H9 (cell line): ENCODE data around the gene NOTCH1. TPM values are rescaled to one million over a fixed set of nuclear protein-coding genes. Genes with fewer than 3 reads are reported as not detected.

Experiments
- DNase-seq: peaks from one replicate; pipeline ENCODE4 v3.0.0-alpha.2; 2017
- H2AFZ ChIP-seq: one replicate; pipeline ENCODE4 v1.6.1; 2013; ENCODE audit warnings: mild to moderate bottlenecking, low read length, control low read depth, moderate library complexity
- H2AK5ac ChIP-seq: 2 replicates; pipeline ENCODE4 v1.6.1; 2013; ENCODE audit warnings: low read length, control low read depth, mixed read lengths; ENCODE audit not compliant: insufficient read length
- H2BK120ac ChIP-seq: one replicate; pipeline ENCODE4 v1.6.1; 2013; ENCODE audit warnings: low read depth, mild to moderate bottlenecking, low read length, control low read depth, inconsistent platforms; ENCODE audit not compliant: poor library complexity, severe bottlenecking
- H2BK12ac ChIP-seq: 2 replicates; pipeline ENCODE4 v1.6.1; 2013; ENCODE audit warnings: low read length, control low read depth, mixed read lengths, low read depth; ENCODE audit not compliant: insufficient read length
- H2BK15ac ChIP-seq: 2 replicates; pipeline ENCODE4 v1.6.1; 2013; ENCODE audit warnings: low read depth, low read length, control low read depth
- H2BK20ac ChIP-seq: one replicate; pipeline ENCODE4 v1.6.1; 2013; ENCODE audit warnings: low read depth, mild to moderate bottlenecking, low read length, control low read depth, inconsistent platforms; ENCODE audit not compliant: poor library complexity, severe bottlenecking
- H2BK5ac ChIP-seq: 2 replicates; pipeline ENCODE4 v1.6.1; 2013; ENCODE audit warnings: low read length, control low read depth, mixed read lengths; ENCODE audit not compliant: insufficient read length
- H3K14ac ChIP-seq: 2 replicates; pipeline ENCODE4 v1.6.1; 2013; ENCODE audit warnings: low read length, control low read depth; ENCODE audit not compliant: insufficient read depth
- H3K18ac ChIP-seq: 2 replicates; pipeline ENCODE4 v1.6.1; 2013; ENCODE audit warnings: low read depth, mild to moderate bottlenecking, mixed read lengths, low read length, control low read depth; ENCODE audit not compliant: insufficient read length
- H3K23ac ChIP-seq: 2 replicates; pipeline ENCODE4 v1.6.1; 2013; ENCODE audit warnings: low read length, control low read depth, mixed read lengths, low read depth; ENCODE audit not compliant: insufficient read length
- H3K23me2 ChIP-seq: 2 replicates; pipeline ENCODE4 v1.6.1; 2013; ENCODE audit warnings: low read depth, mild to moderate bottlenecking, mixed read lengths, low read length, control low read depth; ENCODE audit not compliant: insufficient read length, poor library complexity, severe bottlenecking
- H3K27ac ChIP-seq: 2 replicates; pipeline ENCODE4 v1.5.1; 2013; ENCODE audit warnings: low read length, control low read depth, mixed read lengths, low read depth; ENCODE audit not compliant: insufficient read length
- H3K27me3 ChIP-seq: 2 replicates; pipeline ENCODE4 v1.6.1; 2013; ENCODE audit warnings: low read length, control low read depth, inconsistent platforms; ENCODE audit not compliant: insufficient read depth
- H3K4ac ChIP-seq: 2 replicates; pipeline ENCODE4 v1.6.1; 2013; ENCODE audit warnings: low read depth, mild to moderate bottlenecking, control low read depth, inconsistent platforms, low read length, moderate library complexity
- H3K4me1 ChIP-seq: 2 replicates; pipeline ENCODE4 v1.6.1; 2013; ENCODE audit warnings: low read length, control low read depth, inconsistent platforms; ENCODE audit not compliant: insufficient read depth
- H3K4me2 ChIP-seq: 2 replicates; pipeline ENCODE4 v1.6.1; 2013; ENCODE audit warnings: low read length, control low read depth, mixed read lengths; ENCODE audit not compliant: insufficient read length, insufficient read depth
- H3K56ac ChIP-seq: 2 replicates; pipeline ENCODE4 v1.6.1; 2013; ENCODE audit warnings: low read depth, mild to moderate bottlenecking, mixed read lengths, low read length, control low read depth; ENCODE audit not compliant: insufficient read length
- H3K79me1 ChIP-seq: 2 replicates; pipeline ENCODE4 v1.6.1; 2013; ENCODE audit warnings: low read depth, mild to moderate bottlenecking, moderate library complexity, low read length, control low read depth, inconsistent platforms; ENCODE audit not compliant: insufficient read depth, poor library complexity, severe bottlenecking
- H3K79me2 ChIP-seq: 2 replicates; pipeline ENCODE4 v1.6.1; 2013; ENCODE audit warnings: low read length, control low read depth, inconsistent platforms; ENCODE audit not compliant: insufficient read depth
- H3K9ac ChIP-seq: 2 replicates; pipeline ENCODE4 v1.6.1; 2013; ENCODE audit warnings: low read length, control low read depth, mixed read lengths; ENCODE audit not compliant: insufficient read length; ENCODE audit errors: extremely low read depth
- H3K9me3 ChIP-seq: one replicate; pipeline ENCODE4 v1.6.1; 2013; ENCODE audit warnings: low read depth, low read length, inconsistent platforms; ENCODE audit not compliant: control insufficient read depth
- H3T11ph ChIP-seq: one replicate; pipeline ENCODE4 v1.6.1; 2013; ENCODE audit warnings: mild to moderate bottlenecking, low read length, control low read depth, inconsistent platforms
- H4K20me1 ChIP-seq: one replicate; pipeline ENCODE4 v1.6.1; 2013; ENCODE audit not compliant: control insufficient read depth, insufficient read length, insufficient read depth
- H4K5ac ChIP-seq: 2 replicates; pipeline ENCODE4 v1.6.1; 2013; ENCODE audit warnings: low read depth, mild to moderate bottlenecking, mixed read lengths, low read length, control low read depth; ENCODE audit not compliant: insufficient read length
- H4K8ac ChIP-seq: replicated peaks from 2 replicates; pipeline ENCODE4 v1.6.1; 2013; ENCODE audit warnings: low read length, control low read depth, mixed read lengths, low read depth; ENCODE audit not compliant: insufficient read length
- H4K91ac ChIP-seq: 2 replicates; pipeline ENCODE4 v1.6.1; 2013; ENCODE audit warnings: low read depth, mild to moderate bottlenecking, moderate library complexity, mixed read lengths, low read length, control low read depth; ENCODE audit not compliant: insufficient read length
- H3K27ac Mint-ChIP-seq, 3 experiments: 2 replicates in 2 of 3; 3 replicates in 1 of 3; pipeline ENCODE4 v1.8.0; 2020 to 2021; ENCODE audit warnings: mixed read lengths in 3 of 3, mild to moderate bottlenecking in 1 of 3, moderate library complexity in 1 of 3
- H3K27me3 Mint-ChIP-seq: 2 replicates; pipeline ENCODE4 v1.8.0; 2021; ENCODE audit warnings: low read depth, mild to moderate bottlenecking, moderate library complexity, mixed read lengths
- H3K36me3 Mint-ChIP-seq, 3 experiments: 2 replicates in 2 of 3; 3 replicates in 1 of 3; pipeline ENCODE4 v1.8.0; 2020 to 2021; ENCODE audit warnings: low read depth in 3 of 3, mixed read lengths in 3 of 3; ENCODE audit not compliant: insufficient read depth in 1 of 3
- H3K4me1 Mint-ChIP-seq, 2 experiments: 2 replicates each; pipeline ENCODE4 v1.8.0; 2020; ENCODE audit warnings: mixed read lengths in 2 of 2
- H3K4me3 Mint-ChIP-seq, 2 experiments: 2 replicates in 1 of 2; 3 replicates in 1 of 2; pipeline ENCODE4 v1.8.0; 2020 to 2021; ENCODE audit warnings: mild to moderate bottlenecking in 2 of 2, mixed read lengths in 2 of 2, moderate library complexity in 1 of 2
- H3K9me3 Mint-ChIP-seq, 2 experiments: 2 replicates in 1 of 2; 3 replicates in 1 of 2; pipeline ENCODE4 v1.8.0; 2020; ENCODE audit warnings: mild to moderate bottlenecking in 2 of 2, mixed read lengths in 2 of 2, moderate library complexity in 1 of 2
- CTCF ChIP-seq: fragments of 200-600 bp; sonication (generic); conservative IDR thresholded peaks from 3 replicates; pipeline ENCODE4 v1.8.0; 2021; ENCODE audit warnings: antibody characterized with exemption, mild to moderate bottlenecking
- WGBS: extraction: QIAGEN DNeasy Blood & Tissue Kit; methylation state at CpG from one replicate; pipeline ENCODE4 v1.1.7; 2013; ENCODE audit warnings: missing lambda C conversion rate, low lambda C conversion rate, mixed read lengths; ENCODE audit not compliant: insufficient read length; ENCODE audit errors: extremely low coverage; 5-methylcytosine and 5-hydroxymethylcytosine counted together
- total RNA-seq: library from RNA; stranded (reverse); gene quantifications from 2 replicates; pipeline ENCODE4 v1.2.1, GENCODE V29; 2021

Gene NOTCH1
- total RNA-seq, 1 experiment from 2014 or later: 71.6 TPM

- no CpG with 5 or more reads among the region's 21 CpGs for WGBS
- Histone ChIP-seq H2BK120ac (no peak overlapping the region), H3T11ph (no peak overlapping the region), H3K27me3 (no peaks in the 10 kb centered on the region), H4K5ac (no peak overlapping the region), H3K9me3 (no peaks in the 10 kb centered on the region), H3K4ac (no peak overlapping the region), H4K20me1 (no peaks in the 10 kb centered on the region), H3K18ac (no peak overlapping the region), H3K23ac (no peak overlapping the region), H3K23me2 (peaks cover 3% of the 10 kb centered on the region), H2AK5ac (no peak overlapping the region), H3K79me2 (no peaks in the 10 kb centered on the region), H3K27ac (no peak overlapping the region), H3K9ac (no peak overlapping the region), H3K14ac (no peak overlapping the region), H3K56ac (no peak overlapping the region), H4K8ac (no peak overlapping the region), H2BK15ac (no peak overlapping the region), H2BK20ac (no peak overlapping the region), H2BK5ac (no peak overlapping the region), H2AFZ (no peak overlapping the region), H3K4me2 (no peak overlapping the region), H2BK12ac (no peak overlapping the region), H3K79me1 (no peaks in the 10 kb centered on the region), H4K91ac (no peak overlapping the region), H3K4me1 (peaks cover 4% of the 10 kb centered on the region; the same call in 1 of the 2 replicates)
- H3K9me3 Mint-ChIP-seq: peaks cover under 1 to 4% of the 10 kb centered on the region in 2 experiments; a peak in 4 of 5 replicates
- H3K27me3 Mint-ChIP-seq: peaks cover 3% of the 10 kb centered on the region
- H3K27ac Mint-ChIP-seq: peak overlapping the region in 2 of 3 experiments; percentile 44 to 81; a peak in 3 of 7 replicates
- DNase-seq: no peak
- H3K4me3 Mint-ChIP-seq: peak overlapping the region in 1 of 2 experiments; percentile 62; a peak in 3 of 5 replicates
- no peak for TF ChIP-seq CTCF
- no peaks in the 10 kb centered on the region for H3K36me3 Mint-ChIP-seq
- H3K4me1 Mint-ChIP-seq: peaks cover 29 to 42% of the 10 kb centered on the region in 2 experiments
Measured at GRCh38 chr9:136586391-136586953, 40.6 kb upstream of the NOTCH1 start.
